ENCODE measurements around the gene TM6SF1.

TM6SF1 gene

GRCh38 chr15:83099290-83099689, 8.2 kb upstream of the TM6SF1 start:
- no peak for DNase-seq (ENCODE audit: low read depth)
- no peak overlapping the region for H3K4me3 ChIP-seq (ENCODE audit: control insufficient read depth, low read depth, low read length)
- TF ChIP-seq CTCF (conservative IDR thresholded peaks at IDR 0.05; ENCODE audit: control insufficient read depth, insufficient read depth, low read depth, low read length): no peak

- DNase-seq (ENCODE audit: low read depth): no peak
- H3K4me3 ChIP-seq (ENCODE audit: control insufficient read depth, low read depth, low read length): no peak overlapping the region
- no peak for TF ChIP-seq CTCF (conservative IDR thresholded peaks at IDR 0.05; ENCODE audit: control insufficient read depth, insufficient read depth, low read depth, low read length)
Measured at GRCh38 chr15:83100097-83100646, 7.3 kb upstream of the TM6SF1 start.

GRCh38 chr15:83102346-83102745, 5.1 kb upstream of the TM6SF1 start:
- H3K4me3 ChIP-seq (ENCODE audit: control insufficient read depth, low read depth, low read length): no peak overlapping the region
- no peak for DNase-seq (ENCODE audit: low read depth)
- no peak for TF ChIP-seq CTCF (conservative IDR thresholded peaks at IDR 0.05; ENCODE audit: control insufficient read depth, insufficient read depth, low read depth, low read length)

- DNase-seq (ENCODE audit: low read depth): no peak
- no peak overlapping the region for H3K4me3 ChIP-seq (ENCODE audit: control insufficient read depth, low read depth, low read length)
- no peak for TF ChIP-seq CTCF (conservative IDR thresholded peaks at IDR 0.05; ENCODE audit: control insufficient read depth, insufficient read depth, low read depth, low read length)
Measured at GRCh38 chr15:83104141-83104540, 3.3 kb upstream of the TM6SF1 start.

- no peak overlapping the region for H3K4me3 ChIP-seq (ENCODE audit: control insufficient read depth, low read depth, low read length)
- no peak for TF ChIP-seq CTCF (conservative IDR thresholded peaks at IDR 0.05; ENCODE audit: control insufficient read depth, insufficient read depth, low read depth, low read length)
- no peak for DNase-seq (ENCODE audit: low read depth)
Measured at GRCh38 chr15:83105440-83105839, 2.0 kb upstream of the TM6SF1 start.

- DNase-seq (ENCODE audit: low read depth): no peak
- no peak for TF ChIP-seq CTCF (conservative IDR thresholded peaks at IDR 0.05; ENCODE audit: control insufficient read depth, insufficient read depth, low read depth, low read length)
- peak overlapping the region; percentile 7 for H3K4me3 ChIP-seq (ENCODE audit: control insufficient read depth, low read depth, low read length)
Measured at GRCh38 chr15:83107841-83108181, 366 bp downstream of the TM6SF1 start.

Data from fibroblast of mammary gland (primary cell).